NT2/D1 (cell line): Measurements from ENCODE around the gene PSKH1.

Source experiments
- DNase-seq: peaks from one replicate; pipeline ENCODE4 v3.0.0-alpha.2; 2011; ENCODE audit warnings: low read depth, low spot score
- H3K27me3 ChIP-seq: 2 replicates; pipeline ENCODE4 v1.6.0; 2011; ENCODE audit warnings: mild to moderate bottlenecking; ENCODE audit not compliant: insufficient read length, insufficient read depth
- H3K36me3 ChIP-seq: 2 replicates; pipeline ENCODE4 v1.6.1; 2011; ENCODE audit warnings: mild to moderate bottlenecking, low read length, mixed read lengths; ENCODE audit not compliant: insufficient read depth, insufficient read length
- H3K4me1 ChIP-seq: 2 replicates; pipeline ENCODE4 v1.5.1; 2011; ENCODE audit not compliant: insufficient read depth, insufficient read length
- H3K4me3 ChIP-seq: 2 replicates; pipeline ENCODE4 v1.5.1; 2011; ENCODE audit warnings: low read depth; ENCODE audit not compliant: insufficient read length
- H3K9ac ChIP-seq: 2 replicates; pipeline ENCODE4 v1.6.0; 2011; ENCODE audit warnings: low read depth; ENCODE audit not compliant: insufficient read length
- H3K9me3 ChIP-seq: 2 replicates; pipeline ENCODE4 v1.5.1; 2011; ENCODE audit warnings: mild to moderate bottlenecking, low read length; ENCODE audit not compliant: insufficient read depth
- SUZ12 ChIP-seq: IDR thresholded peaks from 2 replicates; pipeline ENCODE4 v1.6.1; 2011; ENCODE audit not compliant: insufficient read length, insufficient read depth; ENCODE audit errors: extremely low read depth
- YY1 ChIP-seq: IDR thresholded peaks from 2 replicates; pipeline ENCODE4 v1.6.1; 2011; ENCODE audit not compliant: insufficient read length, insufficient read depth
- ZNF274 ChIP-seq: IDR thresholded peaks from 2 replicates; pipeline ENCODE4 v1.6.1; 2011; ENCODE audit warnings: mild to moderate bottlenecking, low read depth, low read length

The PSKH1 gene

DNA sequence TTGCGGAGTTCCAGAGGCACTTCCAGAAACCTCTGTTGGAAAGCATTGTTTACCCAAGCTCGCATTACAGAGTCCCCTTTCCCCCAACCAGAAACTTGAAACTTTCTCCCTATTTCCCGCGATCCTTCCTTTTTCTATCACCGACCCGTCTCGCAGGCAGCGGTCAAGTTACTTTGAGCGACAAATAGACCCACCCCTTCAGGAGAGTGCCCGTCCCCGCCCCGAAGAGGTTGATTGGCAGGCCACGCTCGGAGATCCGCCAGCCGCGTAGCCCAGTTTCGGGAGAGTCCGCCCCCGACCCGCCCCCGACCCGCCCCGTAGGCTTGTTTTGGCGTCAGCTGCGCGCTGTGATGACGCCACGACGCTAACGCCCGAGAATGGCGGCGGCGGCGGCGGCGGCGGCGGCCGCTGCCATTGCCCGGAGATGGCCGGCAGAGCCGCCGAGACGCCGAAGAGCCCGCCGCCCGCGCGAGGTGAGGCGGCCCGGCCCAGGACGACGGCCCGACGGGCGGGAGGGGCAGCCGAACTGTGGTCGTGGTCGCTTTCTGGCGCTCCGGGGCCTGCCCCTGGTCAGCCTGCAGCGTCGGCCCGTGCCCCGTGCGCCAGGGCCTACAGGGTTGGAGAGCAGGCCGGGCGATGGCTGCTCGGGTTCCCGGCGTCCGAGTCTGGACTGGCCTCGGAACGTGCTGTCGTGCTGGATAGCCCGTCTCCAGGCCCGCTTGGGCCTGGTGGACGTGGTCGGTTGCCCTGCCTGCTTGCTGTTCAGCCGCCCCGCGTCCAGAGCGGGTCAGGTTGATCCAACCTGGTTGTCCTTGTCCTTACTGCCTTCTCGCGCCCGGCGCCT, at the start of gene PSKH1:
PSKH1 (plus strand) TSS at position 356 of the 844 bp plus-strand sequence. CDS start 15,496 bp downstream, outside the sequence.
- Histone ChIP-seq H3K4me1 (peaks cover 4% of the 10 kb centered on the region), H3K36me3 (peaks cover 10% of the 10 kb centered on the region), H3K4me3 (peak within 1 kb of the TSS; percentile 99), H3K27me3 (no peaks in the 10 kb centered on the region), H3K9ac (peak within 1 kb of the TSS; percentile 99), H3K9me3 (no peaks in the 10 kb centered on the region)
- TF ChIP-seq ZNF274 (no peak), YY1 (peak; percentile 32)
- DNase-seq = peak; percentile 96

DNA sequence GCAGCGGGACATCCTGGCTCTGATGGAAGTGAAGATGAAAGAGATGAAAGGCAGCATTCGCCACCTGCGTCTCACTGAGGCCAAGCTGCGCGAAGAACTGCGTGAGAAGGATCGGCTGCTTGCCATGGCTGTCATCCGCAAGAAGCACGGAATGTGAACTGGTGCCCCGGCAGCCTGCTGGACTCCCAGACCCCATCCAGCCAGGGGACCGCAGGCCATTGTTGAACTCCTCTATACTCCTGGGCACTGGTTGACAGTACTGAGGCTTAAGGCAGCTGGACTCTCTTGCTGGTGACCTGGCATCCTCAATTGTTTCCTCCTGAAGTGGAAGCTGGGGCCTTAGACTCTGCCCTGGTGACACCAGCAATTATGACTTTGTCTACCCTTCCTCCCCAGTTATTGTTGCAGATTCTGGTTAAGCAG, 49.7 kb upstream of the PSKH1 start:
- Histone ChIP-seq H3K27me3 (no peaks in the 10 kb centered on the region), H3K4me3 (peak overlapping the region; percentile 95), H3K4me1 (peaks cover 4% of the 10 kb centered on the region), H3K9me3 (no peaks in the 10 kb centered on the region), H3K36me3 (peaks cover 36% of the 10 kb centered on the region), H3K9ac (peak overlapping the region; percentile 98)
- DNase-seq = no peak
- no peak for TF ChIP-seq YY1
- TF ChIP-seq SUZ12 = no peak
- TF ChIP-seq ZNF274 = no peak

DNA sequence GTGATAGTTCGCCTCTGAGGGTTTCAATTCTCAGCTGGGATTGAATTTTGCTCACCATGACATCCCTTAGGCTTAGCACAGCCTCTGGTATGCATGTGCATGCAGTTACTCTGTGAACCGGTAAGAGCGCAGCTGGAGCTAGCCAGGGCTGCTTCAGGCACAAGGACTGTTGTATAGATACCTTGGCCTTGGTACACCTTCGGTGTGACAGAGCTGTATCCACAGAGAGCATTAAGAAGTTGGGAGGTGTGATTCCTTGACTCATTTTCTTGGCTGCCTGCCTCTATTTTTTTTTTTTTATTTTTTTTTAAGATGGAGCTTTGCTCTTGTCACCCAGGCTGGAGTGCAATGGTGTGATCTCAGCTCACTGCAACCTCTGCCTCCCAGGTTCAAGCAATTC, 48.6 kb upstream of the PSKH1 start:
- H3K4me3 ChIP-seq = no peak overlapping the region
- H3K4me1 ChIP-seq = peaks cover 8% of the 10 kb centered on the region
- H3K9me3 ChIP-seq = no peaks in the 10 kb centered on the region
- TF ChIP-seq YY1 = no peak
- TF ChIP-seq ZNF274 = no peak
- TF ChIP-seq SUZ12 = no peak
- peak overlapping the region; percentile 23 for H3K9ac ChIP-seq
- DNase-seq = no peak
- H3K36me3 ChIP-seq = peaks cover 44% of the 10 kb centered on the region
- no peaks in the 10 kb centered on the region for H3K27me3 ChIP-seq

DNA sequence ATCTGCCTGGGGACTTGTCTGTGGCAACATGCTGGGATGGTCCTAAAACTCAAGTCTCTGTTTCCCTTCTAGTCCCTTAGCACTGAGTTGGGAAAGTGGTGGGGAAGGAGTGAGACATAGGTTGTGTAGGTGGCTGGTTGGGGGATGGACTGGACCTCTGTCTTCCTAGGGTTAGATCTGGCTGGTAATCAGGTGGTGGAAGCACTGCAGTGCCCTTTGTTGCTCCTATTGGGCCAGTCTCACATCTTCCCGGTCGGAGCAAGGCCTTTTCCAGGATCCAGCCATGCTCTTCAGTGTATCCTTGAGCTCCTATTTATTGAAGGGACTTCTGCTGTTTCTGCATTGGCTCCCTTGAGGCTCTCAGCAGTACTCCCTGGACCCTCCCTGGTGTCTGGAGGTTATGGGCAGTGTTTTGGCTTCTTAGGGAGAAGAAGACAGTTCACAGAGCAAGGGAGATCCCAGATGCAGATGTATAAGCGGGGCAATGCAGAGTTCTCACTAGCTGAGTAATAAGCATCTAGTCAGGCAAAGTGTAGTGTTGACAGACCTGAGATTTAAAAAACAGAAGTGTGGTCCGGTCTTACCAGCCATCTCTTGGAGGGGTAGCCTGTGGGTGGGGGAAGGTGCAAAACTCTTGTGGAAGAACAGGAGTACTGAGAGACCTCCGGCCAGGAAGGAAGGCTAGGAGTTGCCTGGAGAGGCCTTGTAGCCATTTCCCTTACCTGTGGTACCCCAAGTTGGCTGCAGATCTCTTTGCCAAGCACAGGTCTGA, 47.6 kb upstream of the PSKH1 start:
- H3K4me3 ChIP-seq = peak overlapping the region; percentile 94
- peaks cover 51% of the 10 kb centered on the region for H3K36me3 ChIP-seq
- DNase-seq = no peak
- peaks cover 8% of the 10 kb centered on the region for H3K4me1 ChIP-seq
- TF ChIP-seq YY1 (no peak), ZNF274 (no peak), SUZ12 (no peak)
- no peaks in the 10 kb centered on the region for H3K27me3 ChIP-seq
- H3K9ac ChIP-seq = peak overlapping the region; percentile 95
- no peaks in the 10 kb centered on the region for H3K9me3 ChIP-seq

DNA sequence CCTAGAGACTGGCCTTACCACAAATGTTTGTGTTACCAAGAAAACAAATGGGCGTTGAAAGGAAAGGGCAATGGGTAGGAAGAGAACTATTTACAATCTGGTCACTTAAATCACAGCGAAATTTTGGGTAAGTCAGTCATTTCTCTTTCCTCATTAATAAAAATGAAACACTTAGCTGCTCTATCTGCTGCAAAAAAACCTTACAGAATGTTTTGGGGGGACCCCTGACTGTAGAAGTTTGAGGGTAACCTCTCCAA, 47.1 kb upstream of the PSKH1 start:
- DNase-seq = no peak
- Histone ChIP-seq H3K4me3 (peak overlapping the region; percentile 94), H3K27me3 (no peaks in the 10 kb centered on the region), H3K36me3 (peaks cover 55% of the 10 kb centered on the region), H3K4me1 (peaks cover 8% of the 10 kb centered on the region), H3K9me3 (no peaks in the 10 kb centered on the region), H3K9ac (peak overlapping the region; percentile 95)
- TF ChIP-seq YY1 = no peak
- no peak for TF ChIP-seq ZNF274
- TF ChIP-seq SUZ12 = no peak

DNA sequence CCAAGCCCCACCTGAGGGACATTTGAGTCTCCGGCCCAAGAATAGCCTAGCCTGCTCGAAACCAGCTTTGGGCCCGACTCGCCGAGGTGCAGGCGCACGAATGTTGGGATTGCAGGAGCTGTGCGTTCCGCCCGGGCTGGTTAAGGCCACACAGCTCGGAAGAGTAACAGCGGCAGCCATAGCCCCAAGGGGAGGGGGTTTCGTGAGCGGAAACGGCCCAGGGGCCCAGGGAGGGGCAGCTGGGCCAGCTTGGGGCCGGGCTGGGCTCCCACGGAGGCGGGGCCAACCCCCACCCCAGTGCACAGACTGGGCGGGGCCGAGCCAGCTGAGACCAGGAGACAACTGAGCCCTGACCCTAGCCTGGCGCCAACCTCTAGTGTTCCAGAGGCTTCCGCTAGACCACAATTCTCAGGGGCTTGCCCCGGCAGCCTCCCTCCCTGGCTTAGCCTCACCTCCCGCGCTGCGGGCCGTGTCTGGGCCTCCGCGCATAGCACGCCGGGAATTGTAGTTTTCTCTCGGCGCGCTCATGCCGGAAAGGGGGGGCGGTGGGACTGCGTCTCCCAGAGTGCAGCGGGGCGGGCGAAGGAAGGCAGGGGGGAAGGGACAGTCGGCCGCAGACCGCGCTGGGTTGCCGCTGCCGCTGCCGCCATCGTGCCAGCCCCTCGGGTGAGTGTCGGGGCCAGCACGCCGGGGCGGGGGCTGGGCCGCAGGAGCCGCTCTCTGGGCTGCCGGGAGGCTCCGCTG, 46.6 kb upstream of the PSKH1 start, which contains the start of gene NUTF2:
NUTF2 (plus strand) TSS at position 614 of the 744 bp plus-strand sequence. CDS start 18,198 bp downstream, outside the sequence.
- no peak for TF ChIP-seq SUZ12
- TF ChIP-seq ZNF274 = no peak
- TF ChIP-seq YY1 = peak; percentile 15
- Histone ChIP-seq H3K4me1 (peaks cover 8% of the 10 kb centered on the region), H3K9ac (peak within 1 kb of the TSS; percentile 98), H3K36me3 (peaks cover 58% of the 10 kb centered on the region), H3K9me3 (no peaks in the 10 kb centered on the region), H3K4me3 (peak within 1 kb of the TSS; percentile 94), H3K27me3 (no peaks in the 10 kb centered on the region)
- peak; percentile 98 for DNase-seq
